Stimulated activated CD4-positive, alpha-beta T cell treated with anti-CD3 and anti-CD28 coated beads, Interleukin-4, amount 100 ng/mL, for 4 hours (primary cell): ENCODE measurements around the gene ZDHHC7.

Source experiments
- DNase-seq, 2 experiments: peaks; one replicate each; pipeline ENCODE4 v3.0.0-alpha.2; 2020

Gene ZDHHC7

DNA sequence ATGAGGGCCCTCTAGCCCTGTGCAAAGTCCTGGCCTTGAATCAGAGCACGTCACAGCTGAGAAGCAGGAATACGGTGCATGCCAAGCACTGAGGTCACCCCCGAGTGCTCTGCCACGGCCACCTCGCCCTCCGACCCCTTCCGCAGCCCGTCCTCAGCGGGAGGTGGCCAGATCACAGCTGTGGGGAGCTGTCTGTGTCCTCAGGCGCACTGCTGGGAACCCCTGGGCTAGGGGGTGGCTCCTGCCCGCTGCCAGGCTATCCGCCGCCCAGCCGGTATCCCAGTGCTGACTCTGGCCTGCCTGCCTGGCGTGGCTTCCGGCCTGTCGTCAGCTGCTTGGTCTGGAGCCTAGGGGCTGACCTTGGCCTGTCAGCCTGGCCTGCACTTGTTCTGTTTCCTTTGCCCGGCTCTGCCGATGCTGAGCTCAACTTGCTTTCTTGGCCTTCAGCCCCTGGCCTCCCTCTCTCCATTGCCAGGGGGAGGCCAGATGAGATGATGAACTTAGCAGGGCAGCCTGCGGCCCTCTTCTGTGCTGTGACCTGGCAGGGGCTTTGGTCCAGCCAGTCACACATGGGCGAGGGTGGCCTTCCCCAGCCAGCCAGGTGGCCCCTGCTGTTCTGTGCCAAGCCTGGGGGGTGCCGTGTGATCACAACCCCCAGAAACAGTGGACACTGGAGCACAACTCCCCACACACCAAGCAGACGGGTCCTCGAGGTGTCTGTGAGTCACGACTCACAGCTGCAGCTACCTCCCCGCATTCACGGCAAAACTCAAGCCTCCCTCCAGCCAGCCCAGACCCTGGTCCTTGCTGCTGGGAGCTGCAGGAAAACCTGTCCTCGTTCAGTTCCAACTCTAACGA is 77.3 kb downstream of the ZDHHC7 start:
- DNase-seq = no peak

DNA sequence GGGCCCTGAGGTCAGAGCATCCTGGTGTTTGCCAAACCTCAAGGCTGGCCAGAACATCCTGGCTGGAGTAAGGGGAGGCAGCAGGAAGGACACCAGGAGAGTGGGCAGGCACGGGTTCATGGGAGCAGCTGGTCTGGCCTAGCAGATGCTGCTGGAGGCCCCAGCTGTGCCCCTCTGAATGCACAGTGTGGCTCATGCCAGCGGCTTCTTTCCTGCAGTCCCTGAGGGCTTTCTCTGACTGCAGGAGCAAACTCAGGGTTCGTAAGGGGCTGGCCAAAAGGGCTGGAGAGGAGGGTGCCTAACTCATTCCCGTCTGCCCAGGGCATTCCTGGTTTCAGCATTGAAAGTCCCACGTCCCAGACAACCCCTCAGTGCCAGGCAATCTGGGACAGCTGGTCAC is 78.7 kb downstream of the ZDHHC7 start:
- DNase-seq = no peak

DNA sequence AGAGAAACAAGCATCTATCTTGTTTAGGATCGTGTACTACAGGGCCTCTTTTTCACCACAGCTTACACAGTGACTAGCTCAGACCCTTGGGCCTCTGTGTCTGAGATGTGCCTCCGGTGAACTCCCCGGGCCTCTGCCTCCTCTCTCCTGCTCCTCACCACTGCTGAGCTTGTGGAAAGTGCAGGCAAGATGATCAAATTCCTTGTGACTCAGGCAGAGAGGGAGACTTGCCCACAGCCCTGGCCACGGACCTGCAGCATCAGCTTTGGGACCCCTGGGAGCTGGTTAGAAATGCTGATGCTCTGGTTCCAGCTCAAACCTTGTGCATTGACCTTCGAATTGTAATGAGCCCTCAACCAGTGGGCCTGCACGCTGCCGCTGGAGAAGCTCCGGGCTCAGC is 79.8 kb downstream of the ZDHHC7 start:
- no peak for DNase-seq

DNA sequence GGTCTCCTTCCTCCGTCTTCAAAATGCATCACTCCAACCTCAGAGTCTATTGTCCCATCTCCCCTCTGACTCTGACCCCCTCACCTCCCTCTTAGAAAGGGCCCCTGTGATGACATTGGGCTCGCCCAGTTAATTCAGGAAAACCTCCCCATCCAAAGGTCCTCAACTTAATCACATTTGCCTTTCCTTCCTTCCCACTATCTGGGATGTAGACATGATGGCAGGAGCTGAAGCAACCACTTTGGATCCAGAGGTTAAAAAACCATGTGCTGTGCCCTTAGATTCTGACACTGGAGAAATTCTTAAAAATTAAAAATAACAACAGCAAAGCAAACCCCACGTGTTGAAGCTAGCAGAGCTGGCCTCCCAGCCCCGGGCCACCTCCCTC is 80.2 kb downstream of the ZDHHC7 start:
- DNase-seq = no peak

DNA sequence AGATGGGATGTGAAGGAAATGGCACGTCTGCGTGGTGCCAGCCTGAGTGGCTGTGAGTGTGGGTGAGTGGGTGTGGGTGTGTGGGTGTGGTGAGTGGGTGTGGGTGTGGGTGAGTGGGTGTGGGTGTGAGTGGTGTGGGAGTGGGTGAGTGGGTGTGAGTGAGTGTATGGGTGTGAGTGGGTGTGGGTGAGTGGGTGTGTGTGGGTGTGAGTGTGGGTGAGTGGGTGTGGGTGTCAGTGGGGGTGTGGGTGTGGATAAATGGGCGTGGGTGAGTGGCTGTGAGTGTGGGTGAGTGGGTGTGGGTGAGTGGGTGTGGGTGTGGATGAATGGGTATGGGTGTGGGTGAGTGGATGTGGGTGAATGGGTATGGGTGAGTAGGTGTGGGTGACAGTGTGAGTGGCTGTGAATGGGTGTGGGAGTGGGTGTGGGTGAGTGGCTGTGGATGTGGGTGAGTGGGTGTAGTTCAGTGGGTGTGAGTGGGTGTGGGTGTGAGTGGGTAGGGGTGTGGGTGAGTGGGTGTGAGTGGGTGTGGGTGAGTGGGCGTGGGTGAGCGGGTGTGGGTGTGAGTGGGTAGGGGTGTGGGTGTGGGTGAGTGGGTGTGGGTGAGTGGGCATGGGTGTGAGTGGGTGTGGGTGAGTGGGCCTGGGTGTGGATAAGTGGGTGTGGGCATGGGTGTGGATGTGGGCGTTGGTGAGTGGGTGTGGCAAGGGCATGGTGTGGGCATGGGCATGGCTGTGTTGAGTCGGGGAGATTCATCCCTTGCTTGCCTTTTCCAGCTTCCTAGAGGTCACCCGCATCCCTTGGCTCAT is 80.8 kb downstream of the ZDHHC7 start:
- DNase-seq = peak in 1 of 2 experiments; percentile 17

DNA sequence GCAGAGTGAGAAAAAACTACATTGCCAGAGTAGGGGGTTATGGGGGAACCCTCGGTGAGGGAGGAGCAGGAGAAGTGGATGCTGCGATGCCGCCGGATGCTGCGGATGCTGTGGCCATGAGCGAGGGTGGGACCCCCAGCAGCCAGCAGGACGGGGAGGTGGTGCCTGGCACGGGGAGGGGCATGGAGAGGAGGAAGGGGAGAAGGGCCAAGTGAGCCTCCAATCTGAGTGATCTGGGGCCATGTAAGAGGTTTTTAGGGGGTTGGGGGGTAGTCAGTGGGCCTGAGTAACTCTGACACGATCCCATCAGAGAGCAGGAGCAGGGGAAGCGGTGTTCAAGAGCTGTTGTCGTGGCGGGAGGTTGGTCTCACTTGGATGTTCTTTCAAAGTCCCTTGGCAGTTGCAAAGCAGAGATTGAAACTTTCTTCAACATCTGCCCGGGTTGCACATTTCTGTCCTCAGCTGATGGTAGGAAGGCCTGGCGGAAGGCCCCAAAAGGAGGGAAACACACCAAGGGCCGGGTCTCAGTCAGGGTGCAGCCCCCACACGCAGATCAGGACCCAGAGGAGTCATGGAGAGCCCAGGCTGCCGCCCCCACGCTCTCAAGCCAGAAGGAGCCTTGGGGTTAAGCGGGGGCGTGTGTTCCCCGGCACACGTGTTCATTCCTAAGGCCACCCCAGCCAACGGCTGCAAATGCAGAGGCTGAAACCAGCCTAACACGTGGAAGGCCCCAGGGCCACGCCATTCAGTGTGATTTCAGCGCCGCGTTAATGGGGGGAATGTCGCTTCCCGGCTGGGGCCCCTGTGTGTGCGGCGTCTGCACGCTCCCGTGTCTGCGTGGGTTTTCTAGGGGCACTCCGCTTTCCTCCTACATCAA is 81.7 kb downstream of the ZDHHC7 start:
- no peak for DNase-seq

DNA sequence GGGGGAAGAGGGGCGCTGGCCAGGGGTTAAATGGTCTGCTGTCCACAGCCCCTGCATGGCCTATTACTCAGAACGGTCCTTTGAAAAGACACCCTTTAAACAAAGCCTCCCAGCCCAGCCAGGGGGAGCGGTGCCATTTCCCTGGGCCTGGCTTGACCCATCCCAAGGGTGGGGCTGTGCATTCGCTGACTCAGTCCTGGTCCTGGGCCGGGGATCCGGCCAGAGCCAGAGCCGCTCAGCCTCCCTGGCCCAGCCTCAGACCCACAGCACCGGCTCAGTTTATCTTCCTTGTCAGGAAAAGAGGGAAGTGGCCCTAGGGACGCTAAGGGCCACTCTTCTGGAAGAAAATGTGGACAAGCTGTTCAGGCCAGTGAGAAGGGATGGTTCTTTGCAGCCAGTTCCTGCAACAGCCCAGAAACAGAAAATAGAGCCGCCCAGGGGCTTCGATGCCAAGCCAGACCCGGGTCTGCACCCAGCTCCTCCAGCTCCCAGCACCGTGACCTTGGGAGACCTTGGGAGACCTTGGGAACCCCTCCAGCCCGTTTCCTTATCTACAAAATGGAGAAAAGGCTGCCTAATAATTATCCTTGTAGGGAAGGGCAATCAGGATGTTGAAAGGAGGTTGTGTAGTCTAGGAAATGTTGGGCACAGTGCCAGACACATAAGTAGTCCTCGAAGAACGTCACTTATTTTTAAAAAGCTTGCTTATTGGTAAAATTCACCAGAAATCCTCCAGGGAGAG is 82.5 kb downstream of the ZDHHC7 start:
- no peak for DNase-seq

DNA sequence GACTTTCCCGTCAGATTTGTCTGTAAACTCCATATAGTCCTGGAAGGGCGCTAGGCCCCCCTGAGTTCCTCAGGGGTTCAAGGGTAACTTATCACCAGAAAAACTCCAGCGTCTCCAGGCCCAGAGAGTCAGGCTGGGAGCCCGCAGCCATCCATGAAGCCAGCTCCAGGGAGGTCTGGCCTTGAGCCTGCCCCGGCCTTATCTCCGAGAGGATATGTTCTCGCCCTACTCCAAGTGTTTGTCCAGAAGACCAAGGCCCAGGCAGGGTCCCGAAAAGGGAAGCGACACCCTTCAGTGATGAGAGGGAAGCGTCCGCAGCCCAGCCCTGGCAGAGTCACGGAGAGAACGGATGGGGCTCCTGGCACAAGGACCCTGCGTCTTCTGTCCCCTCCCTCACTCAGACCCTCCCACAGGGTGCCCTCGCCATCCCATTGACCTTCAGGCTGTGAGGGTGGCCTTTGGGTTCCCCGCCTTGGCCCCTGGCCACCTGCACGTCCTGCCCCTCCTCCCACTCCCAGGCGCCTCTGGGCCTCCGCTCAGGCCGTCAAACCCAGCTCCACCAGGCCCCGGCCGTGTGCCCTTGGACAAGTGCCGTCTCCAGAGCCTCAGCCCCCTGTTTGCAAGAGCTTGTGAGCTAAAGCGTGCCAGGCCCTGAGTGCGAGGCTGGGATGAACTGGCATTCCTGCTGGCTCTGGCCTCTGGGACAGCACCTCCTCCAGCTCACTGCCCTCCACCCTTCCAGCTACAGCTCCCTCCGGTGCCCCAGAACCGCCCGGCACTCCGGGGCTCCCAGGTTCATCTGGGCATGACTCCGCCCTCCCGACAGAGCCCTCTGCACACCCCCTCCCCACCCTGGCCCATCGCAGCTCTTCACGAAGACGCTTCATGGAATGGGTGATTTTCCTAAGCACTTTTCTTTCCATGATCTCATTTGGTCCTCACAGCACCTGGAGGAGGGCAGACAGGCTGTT is 83.4 kb downstream of the ZDHHC7 start:
- no peak for DNase-seq

DNA sequence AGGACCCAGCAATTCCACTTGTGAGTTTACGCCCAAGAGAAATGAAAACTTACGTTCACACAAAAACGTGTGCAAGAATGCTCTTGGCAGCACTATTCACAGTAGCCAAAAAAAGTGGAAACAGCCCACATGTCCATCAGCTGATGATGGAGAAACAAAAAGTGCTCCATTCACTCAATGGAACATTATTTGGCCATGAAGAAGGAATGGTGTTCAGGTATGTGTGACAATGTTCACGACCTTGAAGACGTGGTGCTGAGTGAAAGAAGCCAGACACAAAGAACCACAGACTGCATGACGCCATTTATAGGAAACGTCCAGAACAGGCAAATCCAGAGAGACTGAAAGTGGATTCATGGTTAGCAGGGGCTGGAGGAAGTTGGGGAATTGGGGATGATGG is 84.9 kb downstream of the ZDHHC7 start:
- DNase-seq = no peak

DNA sequence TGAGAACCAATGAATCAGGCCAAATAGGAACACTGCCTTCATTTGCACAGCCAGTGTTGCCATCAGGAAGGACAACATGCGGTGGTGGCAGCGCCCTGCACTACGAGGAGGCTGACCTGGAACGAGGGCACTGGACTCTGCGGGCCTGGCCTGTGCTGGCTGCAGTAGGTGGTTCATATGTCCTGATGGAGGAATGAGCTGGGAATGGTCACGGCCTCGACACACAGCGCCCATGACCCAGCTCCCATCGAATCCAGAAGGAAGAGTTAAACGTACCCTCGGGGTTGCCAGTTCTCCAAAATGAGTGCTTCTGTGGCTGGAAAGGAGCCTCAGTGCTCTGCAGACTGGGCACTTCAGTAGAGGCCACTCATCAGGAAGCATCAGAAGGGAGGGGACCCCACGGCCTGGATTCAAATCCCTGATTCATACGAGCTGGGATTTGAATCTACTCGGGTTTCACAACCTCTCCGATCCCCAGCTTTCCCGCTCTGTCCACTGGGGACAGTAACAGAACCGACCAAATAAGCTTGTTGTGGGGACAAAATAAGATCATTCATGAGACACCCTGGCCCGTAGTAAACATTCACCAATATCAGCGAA is 85.5 kb downstream of the ZDHHC7 start:
- DNase-seq = no peak

DNA sequence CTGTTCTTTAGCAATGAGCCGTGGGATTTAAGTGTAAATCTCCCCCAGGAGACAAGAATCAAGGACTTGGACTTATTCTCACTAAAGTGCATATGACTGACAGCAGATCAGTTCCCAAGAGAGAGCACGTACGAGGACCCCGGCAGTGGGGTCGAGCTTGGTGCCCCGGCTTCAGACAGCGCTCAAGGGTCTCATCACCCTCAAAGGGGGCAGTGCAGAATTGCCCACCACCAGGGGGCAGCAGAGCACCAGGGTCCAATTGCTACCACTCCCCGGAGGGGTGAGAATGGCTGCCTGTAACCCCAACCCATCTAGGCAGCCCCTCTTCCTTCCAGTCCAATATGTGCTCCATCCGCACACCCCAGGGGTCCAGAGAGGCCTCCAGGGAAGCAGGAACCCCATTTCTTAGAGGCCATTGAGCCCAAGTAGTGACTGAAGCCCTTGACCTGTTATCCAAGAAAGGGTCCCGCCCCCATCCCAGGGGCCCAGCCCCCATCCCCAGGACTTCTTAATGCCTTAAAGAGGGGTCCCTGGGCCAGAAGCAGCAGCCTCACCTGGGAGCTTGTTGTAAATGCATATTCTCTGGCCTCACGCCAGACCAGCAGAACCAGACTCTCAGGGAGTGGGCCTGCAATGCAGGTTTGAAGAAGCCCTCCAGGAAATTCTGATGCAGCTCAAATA is 86.1 kb downstream of the ZDHHC7 start:
- DNase-seq = peak; percentile 47 to 71

DNA sequence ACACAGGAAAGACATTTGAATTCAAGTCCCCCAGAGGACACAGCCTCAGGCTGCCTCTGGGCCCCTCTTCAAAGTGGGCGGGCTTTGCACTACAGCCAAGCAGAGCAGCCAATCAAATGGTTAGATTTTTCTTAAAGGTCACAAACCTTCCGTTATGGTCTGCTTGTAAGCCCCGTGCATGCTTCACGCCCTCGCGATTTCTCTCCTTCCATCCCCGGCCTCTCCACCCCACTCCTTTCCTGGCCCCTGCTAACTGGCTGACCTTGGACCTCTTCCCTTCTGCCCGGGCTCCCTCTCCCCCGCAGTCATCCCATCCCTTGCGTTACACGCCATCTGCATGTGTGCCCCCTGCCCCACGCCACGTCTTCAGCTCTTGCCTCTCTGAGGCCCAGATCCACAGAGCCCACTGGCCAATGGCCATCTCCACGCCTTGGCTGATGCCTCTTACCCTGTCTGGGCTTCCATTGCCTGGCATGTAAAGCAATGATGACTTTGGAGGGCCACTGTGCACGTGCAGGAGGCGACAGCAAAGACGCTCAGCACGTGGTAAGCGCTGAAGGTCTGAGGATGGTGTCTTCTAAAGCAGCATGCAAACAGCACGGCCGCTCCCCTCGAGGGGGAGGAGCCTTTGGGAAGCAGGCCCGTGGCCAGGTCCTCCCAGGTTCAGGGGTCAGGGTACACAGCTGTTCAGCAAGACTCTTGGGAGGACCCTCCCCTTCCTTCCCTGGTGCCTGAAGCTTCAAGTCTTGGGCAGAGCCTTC is 86.8 kb downstream of the ZDHHC7 start:
- DNase-seq = no peak
